H9 (cell line): Measurements from ENCODE around the gene MED15. TPM values are rescaled to one million over a fixed set of nuclear protein-coding genes. Genes with fewer than 3 reads are reported as not detected.
A peak's percentile ranks its signal among the peaks of the same experiment; 100 is the strongest.

ENCODE experiments used
- DNase-seq: peaks from one replicate; pipeline ENCODE4 v3.0.0-alpha.2; 2017
- H2AFZ ChIP-seq: one replicate; pipeline ENCODE4 v1.6.1; 2013; ENCODE audit warnings: mild to moderate bottlenecking, low read length, control low read depth, moderate library complexity
- H2AK5ac ChIP-seq: 2 replicates; pipeline ENCODE4 v1.6.1; 2013; ENCODE audit warnings: low read length, control low read depth, mixed read lengths; ENCODE audit not compliant: insufficient read length
- H2BK120ac ChIP-seq: one replicate; pipeline ENCODE4 v1.6.1; 2013; ENCODE audit warnings: low read depth, mild to moderate bottlenecking, low read length, control low read depth, inconsistent platforms; ENCODE audit not compliant: poor library complexity, severe bottlenecking
- H2BK12ac ChIP-seq: 2 replicates; pipeline ENCODE4 v1.6.1; 2013; ENCODE audit warnings: low read length, control low read depth, mixed read lengths, low read depth; ENCODE audit not compliant: insufficient read length
- H2BK15ac ChIP-seq: 2 replicates; pipeline ENCODE4 v1.6.1; 2013; ENCODE audit warnings: low read depth, low read length, control low read depth
- H2BK20ac ChIP-seq: one replicate; pipeline ENCODE4 v1.6.1; 2013; ENCODE audit warnings: low read depth, mild to moderate bottlenecking, low read length, control low read depth, inconsistent platforms; ENCODE audit not compliant: poor library complexity, severe bottlenecking
- H2BK5ac ChIP-seq: 2 replicates; pipeline ENCODE4 v1.6.1; 2013; ENCODE audit warnings: low read length, control low read depth, mixed read lengths; ENCODE audit not compliant: insufficient read length
- H3K14ac ChIP-seq: 2 replicates; pipeline ENCODE4 v1.6.1; 2013; ENCODE audit warnings: low read length, control low read depth; ENCODE audit not compliant: insufficient read depth
- H3K18ac ChIP-seq: 2 replicates; pipeline ENCODE4 v1.6.1; 2013; ENCODE audit warnings: low read depth, mild to moderate bottlenecking, mixed read lengths, low read length, control low read depth; ENCODE audit not compliant: insufficient read length
- H3K23ac ChIP-seq: 2 replicates; pipeline ENCODE4 v1.6.1; 2013; ENCODE audit warnings: low read length, control low read depth, mixed read lengths, low read depth; ENCODE audit not compliant: insufficient read length
- H3K23me2 ChIP-seq: 2 replicates; pipeline ENCODE4 v1.6.1; 2013; ENCODE audit warnings: low read depth, mild to moderate bottlenecking, mixed read lengths, low read length, control low read depth; ENCODE audit not compliant: insufficient read length, poor library complexity, severe bottlenecking
- H3K27ac ChIP-seq: 2 replicates; pipeline ENCODE4 v1.5.1; 2013; ENCODE audit warnings: low read length, control low read depth, mixed read lengths, low read depth; ENCODE audit not compliant: insufficient read length
- H3K27me3 ChIP-seq: 2 replicates; pipeline ENCODE4 v1.6.1; 2013; ENCODE audit warnings: low read length, control low read depth, inconsistent platforms; ENCODE audit not compliant: insufficient read depth
- H3K4ac ChIP-seq: 2 replicates; pipeline ENCODE4 v1.6.1; 2013; ENCODE audit warnings: low read depth, mild to moderate bottlenecking, control low read depth, inconsistent platforms, low read length, moderate library complexity
- H3K4me1 ChIP-seq: 2 replicates; pipeline ENCODE4 v1.6.1; 2013; ENCODE audit warnings: low read length, control low read depth, inconsistent platforms; ENCODE audit not compliant: insufficient read depth
- H3K4me2 ChIP-seq: 2 replicates; pipeline ENCODE4 v1.6.1; 2013; ENCODE audit warnings: low read length, control low read depth, mixed read lengths; ENCODE audit not compliant: insufficient read length, insufficient read depth
- H3K56ac ChIP-seq: 2 replicates; pipeline ENCODE4 v1.6.1; 2013; ENCODE audit warnings: low read depth, mild to moderate bottlenecking, mixed read lengths, low read length, control low read depth; ENCODE audit not compliant: insufficient read length
- H3K79me1 ChIP-seq: 2 replicates; pipeline ENCODE4 v1.6.1; 2013; ENCODE audit warnings: low read depth, mild to moderate bottlenecking, moderate library complexity, low read length, control low read depth, inconsistent platforms; ENCODE audit not compliant: insufficient read depth, poor library complexity, severe bottlenecking
- H3K79me2 ChIP-seq: 2 replicates; pipeline ENCODE4 v1.6.1; 2013; ENCODE audit warnings: low read length, control low read depth, inconsistent platforms; ENCODE audit not compliant: insufficient read depth
- H3K9ac ChIP-seq: 2 replicates; pipeline ENCODE4 v1.6.1; 2013; ENCODE audit warnings: low read length, control low read depth, mixed read lengths; ENCODE audit not compliant: insufficient read length; ENCODE audit errors: extremely low read depth
- H3K9me3 ChIP-seq: one replicate; pipeline ENCODE4 v1.6.1; 2013; ENCODE audit warnings: low read depth, low read length, inconsistent platforms; ENCODE audit not compliant: control insufficient read depth
- H3T11ph ChIP-seq: one replicate; pipeline ENCODE4 v1.6.1; 2013; ENCODE audit warnings: mild to moderate bottlenecking, low read length, control low read depth, inconsistent platforms
- H4K20me1 ChIP-seq: one replicate; pipeline ENCODE4 v1.6.1; 2013; ENCODE audit not compliant: control insufficient read depth, insufficient read length, insufficient read depth
- H4K5ac ChIP-seq: 2 replicates; pipeline ENCODE4 v1.6.1; 2013; ENCODE audit warnings: low read depth, mild to moderate bottlenecking, mixed read lengths, low read length, control low read depth; ENCODE audit not compliant: insufficient read length
- H4K8ac ChIP-seq: replicated peaks from 2 replicates; pipeline ENCODE4 v1.6.1; 2013; ENCODE audit warnings: low read length, control low read depth, mixed read lengths, low read depth; ENCODE audit not compliant: insufficient read length
- H4K91ac ChIP-seq: 2 replicates; pipeline ENCODE4 v1.6.1; 2013; ENCODE audit warnings: low read depth, mild to moderate bottlenecking, moderate library complexity, mixed read lengths, low read length, control low read depth; ENCODE audit not compliant: insufficient read length
- H3K27ac Mint-ChIP-seq, 3 experiments: 2 replicates in 2 of 3; 3 replicates in 1 of 3; pipeline ENCODE4 v1.8.0; 2020 to 2021; ENCODE audit warnings: mixed read lengths in 3 of 3, mild to moderate bottlenecking in 1 of 3, moderate library complexity in 1 of 3
- H3K27me3 Mint-ChIP-seq: 2 replicates; pipeline ENCODE4 v1.8.0; 2021; ENCODE audit warnings: low read depth, mild to moderate bottlenecking, moderate library complexity, mixed read lengths
- H3K36me3 Mint-ChIP-seq, 3 experiments: 2 replicates in 2 of 3; 3 replicates in 1 of 3; pipeline ENCODE4 v1.8.0; 2020 to 2021; ENCODE audit warnings: low read depth in 3 of 3, mixed read lengths in 3 of 3; ENCODE audit not compliant: insufficient read depth in 1 of 3
- H3K4me1 Mint-ChIP-seq, 2 experiments: 2 replicates each; pipeline ENCODE4 v1.8.0; 2020; ENCODE audit warnings: mixed read lengths in 2 of 2
- H3K4me3 Mint-ChIP-seq, 2 experiments: 2 replicates in 1 of 2; 3 replicates in 1 of 2; pipeline ENCODE4 v1.8.0; 2020 to 2021; ENCODE audit warnings: mild to moderate bottlenecking in 2 of 2, mixed read lengths in 2 of 2, moderate library complexity in 1 of 2
- H3K9me3 Mint-ChIP-seq, 2 experiments: 2 replicates in 1 of 2; 3 replicates in 1 of 2; pipeline ENCODE4 v1.8.0; 2020; ENCODE audit warnings: mild to moderate bottlenecking in 2 of 2, mixed read lengths in 2 of 2, moderate library complexity in 1 of 2
- CTCF ChIP-seq: fragments of 200-600 bp; sonication (generic); conservative IDR thresholded peaks from 3 replicates; pipeline ENCODE4 v1.8.0; 2021; ENCODE audit warnings: antibody characterized with exemption, mild to moderate bottlenecking
- WGBS: extraction: QIAGEN DNeasy Blood & Tissue Kit; methylation state at CpG from one replicate; pipeline ENCODE4 v1.1.7; 2013; ENCODE audit warnings: missing lambda C conversion rate, low lambda C conversion rate, mixed read lengths; ENCODE audit not compliant: insufficient read length; ENCODE audit errors: extremely low coverage; 5-methylcytosine and 5-hydroxymethylcytosine counted together
- total RNA-seq: library from RNA; stranded (reverse); gene quantifications from 2 replicates; pipeline ENCODE4 v1.2.1, GENCODE V29; 2021

MED15 gene
- total RNA-seq, 1 experiment from 2014 or later: 47.4 TPM

- Histone ChIP-seq H2BK12ac (no peak overlapping the region), H2AFZ (no peak overlapping the region), H3K23me2 (no peaks in the 10 kb centered on the region), H3K14ac (no peak overlapping the region), H2BK120ac (no peak overlapping the region), H4K20me1 (peaks cover 2% of the 10 kb centered on the region), H3K79me1 (no peaks in the 10 kb centered on the region), H3K4me1 (no peaks in the 10 kb centered on the region), H2BK20ac (no peak overlapping the region), H3K4me2 (no peak overlapping the region), H3K27me3 (no peaks in the 10 kb centered on the region), H2BK5ac (no peak overlapping the region), H3K23ac (no peak overlapping the region), H4K8ac (no peak overlapping the region), H4K5ac (no peak overlapping the region), H3K9ac (no peak overlapping the region), H3K4ac (no peak overlapping the region), H3K18ac (no peak overlapping the region), H2AK5ac (no peak overlapping the region), H3K56ac (no peak overlapping the region), H3T11ph (no peak overlapping the region), H4K91ac (no peak overlapping the region), H3K27ac (no peak overlapping the region), H3K9me3 (no peaks in the 10 kb centered on the region), H2BK15ac (no peak overlapping the region), H3K79me2 (no peaks in the 10 kb centered on the region)
- DNase-seq: no peak
- H3K4me1 Mint-ChIP-seq: peaks cover 6 to 19% of the 10 kb centered on the region in 2 experiments
- no peaks in the 10 kb centered on the region for H3K9me3 Mint-ChIP-seq
- no peak overlapping the region for H3K4me3 Mint-ChIP-seq
- H3K27me3 Mint-ChIP-seq: no peaks in the 10 kb centered on the region
- no CpG with 5 or more reads among the region's 26 CpGs for WGBS
- 0 out of 7 replicates have a peak overlapping the region, but pooled peaks of 1 of the 3 experiments have one; percentile 28 for H3K27ac Mint-ChIP-seq
- H3K36me3 Mint-ChIP-seq: peaks cover 2 to 41% (median 24%) of the 10 kb centered on the region in 3 experiments; a peak in 6 of 7 replicates
- no peak for TF ChIP-seq CTCF
These were observed 77.6 kb downstream of the MED15 start for GRCh38 chr22:20584872-20585638.
